GM21786 (cell line): ENCODE data around the gene HAUS7.

Source experiments
- ATAC-seq: cut with Tn5 transposase; IDR thresholded peaks from one replicate; pipeline ENCODE4 v1.9.1; 2021; ENCODE audit not compliant: unreplicated experiment

HAUS7 gene

GRCh38 chrX:153457136-153457825 is 13.1 kb downstream of the HAUS7 start:
- ATAC-seq, result no peak

GRCh38 chrX:153456704-153457103 is 13.7 kb downstream of the HAUS7 start:
- no peak for ATAC-seq

- no peak for ATAC-seq
Observed at GRCh38 chrX:153456161-153456560, 14.2 kb downstream of the HAUS7 start.

GRCh38 chrX:153455571-153455970 is 14.8 kb downstream of the HAUS7 start:
- no peak for ATAC-seq

- no peak for ATAC-seq
Observed at GRCh38 chrX:153454901-153455550, 15.3 kb downstream of the HAUS7 start.

- ATAC-seq, result no peak
Observed at GRCh38 chrX:153450949-153451277, 19.5 kb downstream of the HAUS7 start.

- no peak for ATAC-seq
Observed at GRCh38 chrX:153450114-153450948, 20.0 kb downstream of the HAUS7 start.

GRCh38 chrX:153449368-153450113 is 20.8 kb downstream of the HAUS7 start:
- ATAC-seq, result no peak

GRCh38 chrX:153448556-153449367 is 21.6 kb downstream of the HAUS7 start:
- no peak for ATAC-seq

- ATAC-seq, result no peak
Observed at GRCh38 chrX:153447581-153447960, 22.8 kb downstream of the HAUS7 start.

- no peak for ATAC-seq
Observed at GRCh38 chrX:153446950-153447580, 23.3 kb downstream of the HAUS7 start.

- ATAC-seq, result no peak
Observed at GRCh38 chrX:153446636-153446936, 23.8 kb downstream of the HAUS7 start.

GRCh38 chrX:153445856-153446635 is 24.3 kb downstream of the HAUS7 start, which contains the start of gene TREX2:
TREX2 (minus strand) TSS chrX:153446056; CDS start chrX:153445430, 626 bp downstream.
- no peak for ATAC-seq

- ATAC-seq, result no peak
Observed at GRCh38 chrX:153445106-153445855, 25.1 kb downstream of the HAUS7 start.

GRCh38 chrX:153444333-153445011 is 25.9 kb downstream of the HAUS7 start:
- no peak for ATAC-seq

- ATAC-seq, result no peak
Observed at GRCh38 chrX:153443476-153444332, 26.7 kb downstream of the HAUS7 start.

- no peak for ATAC-seq
Observed at GRCh38 chrX:153442463-153442862, 27.9 kb downstream of the HAUS7 start.
